SK-N-SH (cell line): Measurements from ENCODE around the gene COL20A1. TPM values are rescaled to one million over a fixed set of nuclear protein-coding genes. Genes with fewer than 3 reads are reported as not detected.

Experiments used
- CTCF ChIA-PET: fragments of 300-600, 350-600 bp; formaldehyde crosslinking; extraction: SDS; loops from one replicate; lab custom pipeline; 2021; lab: Yijun Ruan, JAX
- POLR2A ChIA-PET: fragments of 350-600 bp; sonication (Branson Sonifier 250); formaldehyde crosslinking; extraction: SDS; loops from one replicate; lab custom pipeline; 2020; ENCODE audit warnings: antibody characterized with exemption, inconsistent platforms; lab: Yijun Ruan, JAX
- DNase-seq: peaks from one replicate; pipeline ENCODE4 v3.0.0; 2012
- H2AFZ ChIP-seq: fragments of 200-600 bp; sonication (generic); 2 replicates; pipeline ENCODE4 v1.8.1; 2016; ENCODE audit warnings: antibody characterized with exemption, mild to moderate bottlenecking, low read depth
- H3F3A ChIP-seq: fragments of 200-600 bp; sonication (generic); replicated peaks from 2 replicates; pipeline ENCODE3; 2016; ENCODE audit warnings: antibody characterized with exemption, mild to moderate bottlenecking; ENCODE audit not compliant: insufficient read depth
- H3K27ac ChIP-seq, 2 experiments: fragments of 200-500 bp in 1 of 2; fragments of 200-600 bp in 1 of 2; sonication (Bioruptor generic) in 1 of 2; sonication (generic), shearing (Covaris generic) in 1 of 2; 2 replicates each; pipeline versions ENCODE4 v1.5.1 to v1.6.1; 2014 to 2016; ENCODE audit warnings: low read depth in 2 of 2, inconsistent platforms in 1 of 2, low read length in 1 of 2, mild to moderate bottlenecking in 1 of 2, mixed read lengths in 1 of 2
- H3K27me3 ChIP-seq: fragments of 200-600 bp; sonication (generic), shearing (Covaris generic); 2 replicates; pipeline ENCODE4 v1.6.1; 2016; ENCODE audit warnings: mixed run types; ENCODE audit not compliant: insufficient read depth
- H3K36me3 ChIP-seq, 2 experiments: fragments of 200-500 bp in 1 of 2; fragments of 200-600 bp in 1 of 2; sonication (Bioruptor generic) in 1 of 2; sonication (generic) in 1 of 2; replicated peaks in 1 of 2; 2 replicates each; pipeline versions ENCODE3 to v1.5.1; 2014 to 2016; ENCODE audit warnings: low read length in 1 of 2, mild to moderate bottlenecking in 1 of 2; ENCODE audit not compliant: insufficient read depth in 2 of 2, control insufficient read depth in 1 of 2
- H3K4me1 ChIP-seq, 2 experiments: fragments of 200-500 bp in 1 of 2; fragments of 200-600 bp in 1 of 2; sonication (Bioruptor generic) in 1 of 2; sonication (generic), shearing (Covaris generic) in 1 of 2; 2 replicates each; pipeline versions ENCODE4 v1.5.1 to v1.6.1; 2014 to 2016; ENCODE audit warnings: low read depth in 1 of 2, low read length in 1 of 2, mixed run types in 1 of 2; ENCODE audit not compliant: insufficient read depth in 2 of 2, control insufficient read depth in 1 of 2
- H3K4me2 ChIP-seq: fragments of 200-600 bp; sonication (generic), shearing (Covaris generic); 2 replicates; pipeline ENCODE4 v1.6.1; 2017; ENCODE audit warnings: mixed run types
- H3K4me3 ChIP-seq, 2 experiments: fragments of 200-500 bp in 1 of 2; fragments of 200-600 bp in 1 of 2; sonication (Bioruptor generic) in 1 of 2; sonication (generic), shearing (Covaris generic) in 1 of 2; 2 replicates each; pipeline versions ENCODE4 v1.5.1 to v1.8.1; 2014 to 2016; ENCODE audit warnings: low read depth in 2 of 2, inconsistent platforms in 1 of 2, low read length in 1 of 2, mild to moderate bottlenecking in 1 of 2, mixed read lengths in 1 of 2, moderate library complexity in 1 of 2
- H3K79me2 ChIP-seq: fragments of 200-600 bp; sonication (generic); 2 replicates; pipeline ENCODE4 v1.8.1; 2017; ENCODE audit warnings: mild to moderate bottlenecking; ENCODE audit not compliant: insufficient read depth
- H3K9ac ChIP-seq: fragments of 200-600 bp; sonication (generic); 2 replicates; pipeline ENCODE4 v1.6.1; 2017; ENCODE audit warnings: mixed run types
- H3K9me2 ChIP-seq: fragments of 200-600 bp; sonication (generic); 2 replicates; pipeline ENCODE4 v1.6.1; 2017; ENCODE audit warnings: mixed run types
- H3K9me3 ChIP-seq: fragments of 200-600 bp; sonication (generic); 2 replicates; pipeline ENCODE4 v1.6.1; 2017; ENCODE audit warnings: mixed run types, mild to moderate bottlenecking, moderate library complexity
- H4K20me1 ChIP-seq: fragments of 200-600 bp; sonication (generic); 2 replicates; pipeline ENCODE4 v1.6.1; 2017; ENCODE audit warnings: mild to moderate bottlenecking, mixed run types; ENCODE audit not compliant: insufficient read depth
- EP300 ChIP-seq, 2 experiments: IDR thresholded peaks; 2 replicates each; pipeline versions ENCODE4 v1.4.0 to v1.6.1; 2012; ENCODE audit warnings: borderline replicate concordance in 1 of 2, low read depth in 1 of 2, low read length in 1 of 2
- FOSL2 ChIP-seq: IDR thresholded peaks from 2 replicates; pipeline ENCODE4 v1.4.0; 2012; ENCODE audit warnings: low read depth, mild to moderate bottlenecking, moderate library complexity, borderline replicate concordance
- JUND ChIP-seq: IDR thresholded peaks from 2 replicates; pipeline ENCODE4 v1.4.0; 2012
- RCOR1 ChIP-seq: fragments of 150-350 bp; IDR thresholded peaks from 2 replicates; pipeline ENCODE4 v1.6.1; 2017; ENCODE audit warnings: antibody characterized with exemption, low read length
- RXRA ChIP-seq: IDR thresholded peaks from 2 replicates; pipeline ENCODE4 v1.4.0; 2012; ENCODE audit warnings: low read depth, mild to moderate bottlenecking, borderline replicate concordance
- SIN3A ChIP-seq: IDR thresholded peaks from 2 replicates; pipeline ENCODE4 v1.6.1; 2012; ENCODE audit warnings: low read depth, mild to moderate bottlenecking, low read length, moderate library complexity, borderline replicate concordance
- SMC3 ChIP-seq: IDR thresholded peaks from 2 replicates; pipeline ENCODE4 v1.6.1; 2012; ENCODE audit warnings: low read depth, low read length, improper control_type of control experiment
- TCF12 ChIP-seq: IDR thresholded peaks from 2 replicates; pipeline ENCODE4 v1.4.0; 2012
- YY1 ChIP-seq: IDR thresholded peaks from 2 replicates; pipeline ENCODE4 v1.4.0; 2012; ENCODE audit warnings: low read depth, mild to moderate bottlenecking
- WGBS: methylation state at CpG from one replicate; pipeline ENCODE4 v1.1.6; 2017; ENCODE audit warnings: low lambda C conversion rate; 5-methylcytosine and 5-hydroxymethylcytosine counted together
- polyA plus RNA-seq, 3 experiments: library from polyadenylated mRNA; depleted of rRNA; stranded (reverse); fragments of >200 nt; gene quantifications; 2 replicates each; pipeline ENCODE4 v1.2.3, GENCODE V29; 2012
- TF ChIP-seq, protein P1 (sequence below): IDR thresholded peaks from 2 replicates; pipeline ENCODE4 v1.6.1; 2012; ENCODE audit warnings: mild to moderate bottlenecking, low read depth, low read length, moderate library complexity
- TF ChIP-seq, protein P2 (sequence below): IDR thresholded peaks from 2 replicates; pipeline ENCODE4 v1.4.0; 2012; ENCODE audit warnings: low read depth, borderline replicate concordance

COL20A1 gene
- polyA plus RNA-seq, 1 of the 3 experiments (the other 2 are of a cell fraction): not detected

DNA sequence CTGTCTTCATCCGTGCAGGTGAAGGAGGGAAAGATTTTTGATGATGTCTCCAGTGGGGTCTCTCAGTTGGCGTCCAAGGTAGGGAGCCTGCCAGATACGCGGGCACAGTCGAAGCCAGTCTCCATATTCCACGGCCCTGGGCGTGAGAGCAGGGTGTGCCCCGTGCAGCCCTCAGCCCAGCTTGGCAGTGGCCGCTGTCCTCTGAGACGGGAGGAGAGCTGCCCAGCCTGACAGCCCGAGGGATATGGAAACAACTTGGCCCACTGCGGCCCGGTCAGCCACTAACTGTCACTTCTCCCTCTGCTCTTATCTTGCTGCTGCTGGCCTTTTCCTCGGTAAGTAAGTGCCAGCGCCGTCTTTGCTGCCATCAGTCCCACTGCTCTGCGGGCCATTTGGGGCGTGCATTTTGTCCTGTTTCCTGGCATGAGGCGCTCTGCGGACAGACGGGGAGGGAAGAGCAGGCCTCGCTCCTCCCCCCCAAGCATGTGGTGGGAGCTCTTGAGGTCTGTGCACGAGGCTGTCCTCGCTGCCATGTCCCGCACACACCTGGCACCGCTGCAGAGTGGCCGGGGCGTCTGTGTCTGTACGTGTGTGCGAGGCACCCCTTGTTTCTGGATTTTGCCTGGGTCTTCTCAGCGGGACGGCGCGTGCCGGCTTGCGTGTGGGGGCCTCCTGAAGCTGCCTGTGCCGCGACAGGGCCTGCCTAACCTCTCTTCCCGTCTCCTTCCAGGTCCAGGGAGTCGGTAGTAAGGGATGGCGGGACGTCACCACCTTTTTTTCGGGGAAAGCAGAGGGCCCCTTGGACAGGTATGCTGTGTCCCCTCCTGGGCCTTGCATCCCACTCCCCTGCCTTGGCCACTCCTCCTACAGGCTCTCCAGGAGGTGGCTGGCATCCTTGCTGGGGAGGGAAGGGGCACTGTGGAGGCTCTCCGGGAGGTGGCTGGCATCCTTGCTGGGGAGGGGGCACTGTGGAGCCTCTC, 7.1 kb upstream of the COL20A1 start:
- H3K27ac ChIP-seq: no peak overlapping the region

More for the DNA sequence above, 7.1 kb upstream of the COL20A1 start:
- Histone ChIP-seq H3K9me2 (no peaks in the 10 kb centered on the region), H3K9ac (no peak overlapping the region), H3K4me1 (no peaks in the 10 kb centered on the region; a peak in 1 of 4 replicates), H3K4me2 (no peak overlapping the region), H3K27me3 (no peaks in the 10 kb centered on the region), H4K20me1 (peaks cover 9% of the 10 kb centered on the region; the same call in 1 of the 2 replicates), H3K36me3 (peaks cover 0 to 76% of the 10 kb centered on the region in 2 experiments), H3K4me3 (no peak overlapping the region), H3K9me3 (no peaks in the 10 kb centered on the region), H2AFZ (no peak overlapping the region), H3K79me2 (peaks cover 3% of the 10 kb centered on the region; the same call in 1 of the 2 replicates), H3F3A (no peaks in the 10 kb centered on the region)
- no peak for DNase-seq
- POLR2A ChIA-PET: no interaction called here
- no peak for TF ChIP-seq RXRA
- no peak for TF ChIP-seq EP300 (IDR thresholded peaks at IDR 0.05; ENCODE audit: borderline replicate concordance in 1 of 2, low read depth in 1 of 2, low read length in 1 of 2)
- no peak for TF ChIP-seq TCF12
- TF ChIP-seq, protein P1, sequence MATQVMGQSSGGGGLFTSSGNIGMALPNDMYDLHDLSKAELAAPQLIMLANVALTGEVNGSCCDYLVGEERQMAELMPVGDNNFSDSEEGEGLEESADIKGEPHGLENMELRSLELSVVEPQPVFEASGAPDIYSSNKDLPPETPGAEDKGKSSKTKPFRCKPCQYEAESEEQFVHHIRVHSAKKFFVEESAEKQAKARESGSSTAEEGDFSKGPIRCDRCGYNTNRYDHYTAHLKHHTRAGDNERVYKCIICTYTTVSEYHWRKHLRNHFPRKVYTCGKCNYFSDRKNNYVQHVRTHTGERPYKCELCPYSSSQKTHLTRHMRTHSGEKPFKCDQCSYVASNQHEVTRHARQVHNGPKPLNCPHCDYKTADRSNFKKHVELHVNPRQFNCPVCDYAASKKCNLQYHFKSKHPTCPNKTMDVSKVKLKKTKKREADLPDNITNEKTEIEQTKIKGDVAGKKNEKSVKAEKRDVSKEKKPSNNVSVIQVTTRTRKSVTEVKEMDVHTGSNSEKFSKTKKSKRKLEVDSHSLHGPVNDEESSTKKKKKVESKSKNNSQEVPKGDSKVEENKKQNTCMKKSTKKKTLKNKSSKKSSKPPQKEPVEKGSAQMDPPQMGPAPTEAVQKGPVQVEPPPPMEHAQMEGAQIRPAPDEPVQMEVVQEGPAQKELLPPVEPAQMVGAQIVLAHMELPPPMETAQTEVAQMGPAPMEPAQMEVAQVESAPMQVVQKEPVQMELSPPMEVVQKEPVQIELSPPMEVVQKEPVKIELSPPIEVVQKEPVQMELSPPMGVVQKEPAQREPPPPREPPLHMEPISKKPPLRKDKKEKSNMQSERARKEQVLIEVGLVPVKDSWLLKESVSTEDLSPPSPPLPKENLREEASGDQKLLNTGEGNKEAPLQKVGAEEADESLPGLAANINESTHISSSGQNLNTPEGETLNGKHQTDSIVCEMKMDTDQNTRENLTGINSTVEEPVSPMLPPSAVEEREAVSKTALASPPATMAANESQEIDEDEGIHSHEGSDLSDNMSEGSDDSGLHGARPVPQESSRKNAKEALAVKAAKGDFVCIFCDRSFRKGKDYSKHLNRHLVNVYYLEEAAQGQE: no peak
- TF ChIP-seq SIN3A: no peak
- TF ChIP-seq JUND: no peak
- no peak for TF ChIP-seq RCOR1
- no peak for TF ChIP-seq FOSL2
- TF ChIP-seq, protein P2, sequence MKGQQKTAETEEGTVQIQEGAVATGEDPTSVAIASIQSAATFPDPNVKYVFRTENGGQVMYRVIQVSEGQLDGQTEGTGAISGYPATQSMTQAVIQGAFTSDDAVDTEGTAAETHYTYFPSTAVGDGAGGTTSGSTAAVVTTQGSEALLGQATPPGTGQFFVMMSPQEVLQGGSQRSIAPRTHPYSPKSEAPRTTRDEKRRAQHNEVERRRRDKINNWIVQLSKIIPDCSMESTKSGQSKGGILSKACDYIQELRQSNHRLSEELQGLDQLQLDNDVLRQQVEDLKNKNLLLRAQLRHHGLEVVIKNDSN: no peak
- TF ChIP-seq YY1: no peak
- TF ChIP-seq SMC3: no peak
- CTCF ChIA-PET: interaction anchor here (1.2 to 2.0 kb wide), 4 partner anchors 9 to 62 kb away, joined by 3 to 13 read pairs (median 4); partner anchors contain the start of gene ARFGAP1
- WGBS: 96% methylated on average over 34 of the region's 44 CpGs
